NCI-H2227 (cell line): ENCODE measurements around the gene TOR2A.

Source experiments
- DNase-seq: peaks from one replicate; lab custom pipeline; 2025; ENCODE audit not compliant: unreplicated experiment; lab: John Stamatoyannopoulos, UW

The TOR2A gene

DNA sequence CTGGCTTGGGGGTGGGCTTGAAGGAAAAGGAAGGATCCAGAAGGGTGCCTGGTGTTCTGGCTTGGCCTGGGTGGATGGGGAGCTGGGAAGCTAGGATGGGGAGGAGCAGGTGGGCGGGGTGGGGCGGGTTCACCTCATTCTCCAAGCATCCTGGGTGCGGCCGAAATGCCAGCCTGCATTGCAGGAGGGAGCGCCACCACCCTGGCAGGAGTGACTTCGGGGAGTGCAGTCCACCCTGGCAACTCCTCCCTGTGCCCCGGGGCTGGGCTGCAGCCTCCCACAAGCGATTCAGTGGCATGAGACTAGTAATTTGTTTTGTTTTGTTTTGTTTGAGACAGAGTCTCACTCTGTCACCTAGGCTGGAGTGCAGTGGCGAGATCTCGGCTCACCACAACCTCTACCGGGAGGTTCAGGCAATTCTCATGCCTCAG is 13.7 kb downstream of the TOR2A start:
- peak; percentile 52 for DNase-seq

DNA sequence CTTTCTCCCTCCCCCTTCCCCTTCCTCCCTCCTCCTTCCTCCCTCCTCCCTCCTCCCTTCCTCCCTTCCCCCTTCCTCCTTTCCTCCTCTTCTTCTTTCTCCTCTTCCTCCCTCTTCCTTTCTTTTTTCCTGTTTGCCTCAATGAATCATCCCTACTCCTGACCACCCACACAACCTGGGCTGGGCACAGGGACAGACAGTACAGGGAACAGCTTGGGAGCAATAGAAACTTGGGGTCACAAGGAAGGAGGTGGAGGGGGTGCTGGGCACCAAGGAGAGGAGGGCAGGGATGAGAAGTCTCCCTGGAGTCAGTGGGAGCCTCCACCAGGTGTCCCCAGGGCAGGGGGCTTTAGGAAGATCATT is 14.2 kb downstream of the TOR2A start:
- DNase-seq, result no peak

DNA sequence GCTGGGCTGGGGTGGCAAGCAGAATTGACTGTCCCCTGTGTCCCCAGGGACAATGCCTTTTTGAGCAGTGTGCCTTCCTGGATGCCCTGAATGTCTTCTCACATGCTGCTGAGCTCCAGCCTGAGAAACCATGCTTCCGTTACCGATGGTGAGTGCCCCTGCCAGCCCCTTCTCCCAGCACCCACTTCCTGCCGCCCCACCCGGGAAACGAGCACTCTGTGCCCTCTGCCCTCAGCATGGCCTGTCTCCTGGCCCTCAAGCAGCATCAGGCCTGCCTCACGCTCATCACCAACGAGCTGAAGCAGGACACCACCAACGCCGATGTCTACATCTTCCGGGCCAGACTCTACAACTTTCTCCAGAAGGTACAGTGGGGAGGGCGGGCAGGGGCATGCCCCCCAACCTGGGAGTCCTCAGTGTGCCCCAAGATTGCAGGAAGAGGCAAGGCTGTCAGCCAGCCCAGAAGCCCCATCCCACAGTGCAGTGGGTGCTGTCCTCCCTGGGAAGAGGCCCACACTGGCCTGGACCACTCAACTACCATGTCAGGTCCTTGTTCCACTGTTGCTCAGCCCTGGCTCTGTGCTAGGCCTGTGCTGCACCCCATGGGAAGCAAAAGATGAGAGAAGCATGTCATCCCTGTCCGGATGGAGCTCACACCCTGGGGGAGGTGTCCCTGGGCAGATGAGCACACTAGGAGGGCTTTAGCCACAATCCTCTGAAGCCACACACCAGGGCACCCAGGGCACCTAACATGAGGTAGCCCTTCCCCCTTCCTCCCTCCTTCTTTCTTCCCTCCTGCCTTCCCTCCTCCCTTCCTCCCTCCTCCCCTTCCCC is 14.8 kb downstream of the TOR2A start:
- no peak for DNase-seq

DNA sequence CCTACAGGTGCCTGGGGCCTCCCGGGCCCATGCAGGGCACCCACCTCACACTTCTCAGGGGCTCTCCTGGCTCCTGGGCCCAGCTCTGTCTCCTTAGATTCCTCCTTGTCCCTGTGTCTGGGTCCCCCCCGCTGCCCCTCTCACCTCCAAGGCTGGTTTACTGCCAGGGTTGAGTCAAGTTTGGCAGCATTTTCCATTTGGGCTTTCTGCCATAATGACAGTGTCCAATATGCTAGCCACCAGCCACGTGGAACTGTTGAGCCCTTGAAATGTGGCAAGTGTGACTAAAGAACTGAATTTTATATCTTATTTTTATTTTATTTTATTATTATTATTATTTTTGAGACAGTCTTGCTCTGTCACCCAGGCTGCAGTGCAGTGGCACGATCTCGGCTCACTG is 17.3 kb downstream of the TOR2A start:
- DNase-seq, result no peak

DNA sequence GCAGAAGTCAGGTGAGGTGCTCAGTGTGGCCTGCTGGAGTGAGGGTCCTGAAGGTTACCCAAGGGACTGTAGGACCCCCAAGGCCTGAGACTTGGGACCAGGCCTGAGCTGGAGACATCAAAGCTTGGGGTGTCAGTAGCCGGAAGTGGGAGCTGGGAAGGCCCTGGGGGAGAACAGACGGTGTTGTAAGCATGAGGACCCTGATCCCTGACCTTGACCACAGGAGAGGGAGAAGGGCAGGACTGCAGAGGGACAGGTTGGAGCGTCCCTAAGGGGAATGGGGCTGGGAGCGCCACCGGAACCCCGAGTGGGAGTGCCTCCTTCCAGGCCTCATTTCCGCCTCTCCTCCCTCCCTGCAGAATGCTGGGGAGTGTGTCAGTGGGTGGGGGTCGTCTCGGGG is 18.7 kb downstream of the TOR2A start:
- no peak for DNase-seq

DNA sequence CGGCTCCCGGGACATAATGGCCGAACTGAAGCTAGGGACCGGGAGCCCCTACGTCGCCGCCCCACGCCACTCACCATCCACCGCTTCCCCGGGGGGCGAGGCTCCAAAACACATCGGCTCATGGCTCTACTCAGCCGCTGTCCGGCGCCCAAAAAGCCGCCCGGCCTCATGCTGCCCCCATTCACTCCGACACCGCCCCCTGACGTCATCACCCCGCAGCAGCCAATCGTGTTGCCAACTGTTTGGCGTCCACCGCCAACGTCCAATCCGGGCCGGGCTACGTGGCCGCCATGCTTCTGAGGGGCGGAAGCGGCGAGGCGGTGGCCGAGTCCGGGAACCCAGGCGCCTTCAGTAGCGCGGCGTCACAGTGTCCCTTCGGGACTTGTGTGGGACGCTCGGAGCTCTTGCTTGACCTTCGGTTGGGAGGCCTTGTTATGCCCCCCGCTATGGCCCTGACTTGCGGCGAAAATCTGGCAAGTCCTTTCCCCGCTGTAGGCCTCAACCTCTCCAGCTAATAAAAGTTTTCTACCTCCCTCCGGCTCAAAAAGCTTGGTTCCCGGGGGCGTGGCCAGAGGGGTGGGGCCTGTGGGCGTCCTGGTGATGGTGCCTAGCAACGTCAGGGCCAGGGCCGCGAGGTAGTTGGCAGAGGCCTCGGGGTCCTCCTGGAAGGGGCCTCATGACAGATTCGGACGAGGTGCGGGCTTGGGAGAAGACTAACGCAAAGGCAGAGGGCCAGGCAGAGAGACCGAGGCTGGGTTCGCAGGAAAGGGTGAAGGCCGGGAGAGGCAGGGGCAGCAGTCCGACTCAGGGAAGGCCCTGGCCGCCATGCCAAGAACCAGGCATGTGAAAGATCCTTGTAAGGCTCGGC is 19.4 kb downstream of the TOR2A start, which contains the start of the genes PTRH1 and TTC16:
PTRH1 (minus strand) TSS at position 194 of the 868 bp plus-strand sequence; CDS start at position 170, 24 bp downstream.
TTC16 (plus strand) TSS at position 610 of the 868 bp plus-strand sequence; CDS start at position 677, 67 bp downstream.
- DNase-seq, result peak; percentile 93

DNA sequence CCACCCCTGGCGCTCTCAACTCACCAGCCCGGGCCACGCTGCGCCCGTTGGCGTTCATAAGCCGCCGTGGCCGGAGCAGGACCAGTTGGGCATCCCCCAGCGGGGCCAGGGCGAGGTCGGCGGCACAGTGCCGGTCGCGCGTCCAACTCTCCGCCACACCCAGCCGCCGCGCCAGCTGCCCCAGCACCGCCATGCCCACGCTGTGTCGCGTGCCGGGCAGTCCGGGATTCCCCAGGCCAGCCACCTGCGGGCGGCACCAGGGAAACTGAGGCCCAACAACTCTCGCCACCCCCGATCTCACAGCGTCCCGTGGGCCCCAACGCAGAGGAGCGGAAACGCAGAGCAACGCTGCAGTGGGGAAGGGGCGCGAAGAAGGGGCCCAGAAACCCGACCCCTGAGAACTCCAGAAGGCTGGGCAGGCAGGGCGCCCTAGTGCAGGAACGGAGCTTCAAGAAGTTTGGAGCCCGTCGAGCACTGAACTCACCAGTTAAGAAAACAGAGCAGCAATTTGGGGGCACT is 20.1 kb downstream of the TOR2A start:
- no peak for DNase-seq

DNA sequence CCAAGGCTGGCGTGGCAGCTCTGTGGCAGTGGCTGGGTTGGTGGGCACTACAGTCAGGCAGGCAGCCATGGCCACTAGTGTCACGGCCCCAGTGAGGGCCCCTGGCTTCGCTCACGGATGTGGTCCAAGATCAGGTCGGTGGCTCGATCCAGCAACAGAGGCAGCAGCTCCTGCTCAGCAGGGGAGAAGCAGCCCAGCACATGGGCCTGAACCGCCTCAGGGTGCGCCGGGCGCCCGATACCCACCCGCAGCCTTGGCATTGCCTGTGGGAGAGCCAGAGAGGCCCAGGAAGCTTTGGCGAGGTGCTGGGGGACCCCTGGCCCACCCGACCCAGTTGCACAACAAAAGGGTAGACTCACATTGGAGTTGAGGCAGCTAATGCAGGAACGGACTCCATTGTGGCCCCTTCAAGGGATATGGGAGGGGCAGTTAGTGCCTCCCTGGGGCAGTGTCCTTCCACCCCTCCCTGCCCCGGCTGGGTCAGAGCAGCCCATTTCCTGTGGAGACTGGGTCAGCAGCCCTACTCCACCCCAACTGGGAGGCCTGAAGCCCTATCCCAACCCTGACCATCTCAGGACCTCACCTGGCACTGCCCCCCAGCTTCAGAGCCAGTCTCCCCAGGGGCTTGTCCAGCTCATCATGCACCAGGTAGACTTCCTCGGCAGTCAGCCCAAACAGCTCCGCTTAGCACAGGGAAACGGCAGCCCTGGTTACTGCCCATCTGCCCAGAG is 20.9 kb downstream of the TOR2A start:
- no peak for DNase-seq

DNA sequence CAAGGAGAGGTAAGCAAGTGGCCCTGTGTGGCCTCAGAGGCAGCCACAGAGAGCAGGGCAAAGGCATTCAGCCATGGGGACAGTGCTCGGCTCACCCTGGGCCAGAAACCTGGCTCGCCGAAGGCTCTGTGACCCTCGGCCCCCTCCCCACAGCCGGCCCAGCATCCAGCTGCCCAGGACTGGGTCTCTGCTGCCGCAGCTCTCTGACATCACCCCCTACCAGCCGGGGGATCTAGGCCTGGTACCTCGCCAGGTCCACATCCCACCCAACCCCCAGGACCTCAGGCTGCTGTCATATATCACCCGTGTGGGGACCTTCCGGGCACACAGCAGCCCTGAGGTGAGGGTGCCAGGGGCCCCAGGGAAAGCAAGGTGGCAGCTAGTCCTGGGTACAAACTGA is 22.2 kb downstream of the TOR2A start:
- DNase-seq, result no peak

DNA sequence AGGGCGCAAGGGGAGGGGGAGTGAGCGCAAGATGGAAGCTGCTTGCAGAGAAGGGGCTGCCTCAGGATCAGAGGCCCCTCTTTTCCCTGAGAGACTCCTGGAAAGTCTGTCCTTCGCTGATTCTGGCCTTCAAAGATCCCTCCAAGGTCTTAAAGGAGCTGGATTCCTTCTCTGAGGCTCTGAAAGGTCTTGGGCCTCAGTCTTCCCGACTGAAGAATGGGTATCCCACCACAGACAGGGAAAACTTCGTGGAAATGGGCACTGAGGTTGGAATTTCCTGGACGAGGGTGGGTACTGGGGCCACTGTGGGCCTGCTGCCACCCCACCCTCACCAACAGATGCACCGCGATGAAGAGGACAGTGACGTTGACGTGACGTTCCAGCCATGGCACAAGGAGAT is 22.7 kb downstream of the TOR2A start:
- DNase-seq, result no peak

DNA sequence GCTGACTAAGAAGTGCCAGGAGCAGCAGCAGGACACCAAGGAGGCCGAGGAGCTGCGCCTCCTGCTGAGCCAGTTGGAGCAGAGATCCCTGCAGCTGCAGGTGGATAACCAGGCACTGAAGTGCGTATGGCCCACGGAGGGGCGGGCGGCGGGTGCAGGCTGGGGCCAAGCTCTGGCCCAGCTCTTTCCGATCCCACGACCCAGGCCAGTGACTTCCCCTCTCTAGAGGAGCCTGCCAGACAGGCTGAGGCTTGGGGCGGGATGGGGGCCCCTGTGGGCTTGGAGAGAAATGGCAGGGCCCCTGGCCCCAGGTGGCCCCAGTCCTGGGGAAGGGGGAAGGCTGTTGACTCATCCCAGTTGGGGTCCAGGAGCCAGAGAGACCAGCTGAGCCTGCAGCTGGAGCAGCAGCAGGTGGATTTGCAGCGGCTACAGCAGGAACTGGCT is 23.2 kb downstream of the TOR2A start:
- DNase-seq, result no peak

DNA sequence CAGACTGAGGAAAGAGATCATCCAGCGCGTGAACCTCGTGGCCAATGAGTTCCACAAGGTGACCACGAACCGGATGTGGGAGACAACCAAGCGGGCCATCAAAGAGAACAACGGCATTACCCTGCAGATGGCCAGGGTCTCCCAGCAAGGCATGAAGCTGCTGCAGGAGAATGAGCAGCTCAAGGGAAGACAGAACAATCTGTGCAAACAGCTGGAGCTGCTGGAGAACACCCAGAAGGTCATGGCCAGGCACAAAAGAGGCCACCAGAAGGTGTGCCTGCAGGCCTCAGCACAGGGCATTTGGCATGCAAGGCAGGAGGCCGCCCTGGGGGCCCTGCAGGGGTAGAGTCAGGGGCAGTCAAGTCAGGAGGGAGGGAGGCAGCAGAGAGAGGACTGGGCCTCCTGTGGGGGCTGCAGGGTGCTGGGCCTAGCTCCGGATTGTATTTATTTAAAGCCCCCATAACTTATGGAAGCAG is 23.8 kb downstream of the TOR2A start:
- no peak for DNase-seq

DNA sequence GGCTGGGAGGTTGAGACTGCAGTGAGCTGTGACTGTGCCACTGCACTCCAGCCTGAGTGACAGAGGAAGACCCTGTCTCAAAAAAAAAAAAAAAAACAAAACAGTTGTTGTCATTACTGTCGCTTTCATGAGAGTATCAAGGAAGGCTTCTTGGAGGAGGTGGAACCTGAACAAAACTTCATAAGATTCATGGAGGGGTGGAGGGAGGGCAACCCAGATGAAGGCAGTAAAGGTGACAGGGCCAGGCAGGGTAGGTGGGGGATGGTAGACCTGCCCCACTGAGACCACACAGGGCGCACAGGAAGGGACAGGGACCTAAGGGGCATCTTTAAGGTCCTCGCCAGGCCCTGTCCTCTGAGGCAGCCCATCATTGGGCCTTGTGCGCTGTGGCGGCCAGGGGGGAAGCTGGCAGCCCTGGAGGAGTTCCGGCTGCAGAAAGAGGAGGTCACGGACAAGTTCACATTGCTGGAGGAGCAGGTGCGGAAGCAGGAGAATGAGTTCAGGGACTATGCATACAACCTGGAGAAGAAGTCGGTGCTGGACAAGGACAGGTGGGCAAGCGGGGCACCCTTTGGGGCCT is 24.8 kb downstream of the TOR2A start:
- no peak for DNase-seq

DNA sequence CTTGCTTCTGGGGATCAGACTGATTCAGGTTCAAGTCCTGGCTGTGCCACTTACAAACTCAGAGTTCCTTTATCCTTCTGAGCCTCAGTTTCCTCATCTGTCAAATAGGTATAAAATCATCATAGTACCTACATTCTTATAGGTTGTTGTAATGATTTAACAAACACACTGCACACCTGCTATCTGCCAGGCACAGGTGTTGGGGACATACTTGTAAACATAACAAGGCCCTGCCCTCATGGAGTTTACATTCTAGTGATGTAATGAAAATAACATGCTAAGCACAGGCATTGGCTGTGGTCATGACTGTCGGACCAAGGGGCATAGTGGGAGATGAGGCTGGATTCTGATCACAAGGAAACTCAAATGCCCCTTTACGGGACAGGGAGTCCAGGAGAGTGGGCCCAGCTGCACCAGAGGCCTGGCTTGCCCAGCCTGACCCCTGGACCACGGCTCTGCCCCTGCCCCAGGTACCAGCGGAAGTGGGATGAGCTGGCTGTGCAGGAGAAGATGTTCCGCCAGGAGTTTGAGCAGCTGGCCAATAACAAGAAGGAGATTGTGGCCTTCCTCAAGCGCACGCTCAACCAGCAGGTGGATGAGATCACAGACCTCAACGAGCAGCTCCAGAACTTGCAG is 26.0 kb downstream of the TOR2A start:
- no peak for DNase-seq

DNA sequence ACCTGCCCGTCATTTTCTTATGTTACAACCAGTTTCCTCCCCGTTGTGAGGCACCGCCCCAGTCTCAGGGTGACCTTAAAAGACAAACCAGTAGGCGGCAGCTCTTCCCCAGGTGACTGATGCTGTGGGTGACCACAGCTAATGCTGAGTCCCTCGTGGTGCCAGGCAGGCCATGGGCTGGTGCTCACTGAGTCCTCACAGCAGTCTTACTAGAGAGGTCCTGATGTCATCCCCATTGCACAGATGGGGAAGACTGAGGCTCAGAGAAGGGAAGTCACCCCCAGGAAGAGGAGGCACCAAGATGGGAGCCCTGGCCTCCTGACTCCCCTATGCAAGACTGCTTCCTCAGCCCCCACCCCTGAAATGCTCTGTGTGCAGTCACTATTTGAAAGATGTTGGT is 27.3 kb downstream of the TOR2A start:
- no peak for DNase-seq

DNA sequence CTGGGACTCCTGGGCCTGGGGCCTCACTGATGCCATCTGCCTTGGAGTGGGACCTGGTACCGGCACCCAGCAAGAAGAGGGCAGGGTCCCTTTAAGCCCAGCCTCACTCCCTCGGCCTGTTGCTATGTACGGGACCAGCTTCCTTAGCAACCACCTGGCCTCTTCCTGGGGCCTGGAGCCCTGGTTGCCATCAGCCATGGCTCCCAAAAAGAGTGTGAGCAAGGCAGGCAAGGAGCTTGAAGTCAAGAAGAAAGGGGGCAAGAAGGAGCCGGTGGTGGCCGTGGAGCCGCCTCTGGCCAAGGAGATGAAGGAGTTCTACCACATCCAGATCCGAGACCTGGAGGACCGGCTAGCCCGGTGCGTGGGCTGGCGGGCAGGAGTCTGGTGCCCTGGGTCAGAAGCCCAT is 28.3 kb downstream of the TOR2A start, which contains the start of gene CFAP157:
CFAP157 (plus strand) TSS at position 153 of the 406 bp plus-strand sequence; CDS start at position 197, 44 bp downstream.
- DNase-seq, result peak; percentile 16

DNA sequence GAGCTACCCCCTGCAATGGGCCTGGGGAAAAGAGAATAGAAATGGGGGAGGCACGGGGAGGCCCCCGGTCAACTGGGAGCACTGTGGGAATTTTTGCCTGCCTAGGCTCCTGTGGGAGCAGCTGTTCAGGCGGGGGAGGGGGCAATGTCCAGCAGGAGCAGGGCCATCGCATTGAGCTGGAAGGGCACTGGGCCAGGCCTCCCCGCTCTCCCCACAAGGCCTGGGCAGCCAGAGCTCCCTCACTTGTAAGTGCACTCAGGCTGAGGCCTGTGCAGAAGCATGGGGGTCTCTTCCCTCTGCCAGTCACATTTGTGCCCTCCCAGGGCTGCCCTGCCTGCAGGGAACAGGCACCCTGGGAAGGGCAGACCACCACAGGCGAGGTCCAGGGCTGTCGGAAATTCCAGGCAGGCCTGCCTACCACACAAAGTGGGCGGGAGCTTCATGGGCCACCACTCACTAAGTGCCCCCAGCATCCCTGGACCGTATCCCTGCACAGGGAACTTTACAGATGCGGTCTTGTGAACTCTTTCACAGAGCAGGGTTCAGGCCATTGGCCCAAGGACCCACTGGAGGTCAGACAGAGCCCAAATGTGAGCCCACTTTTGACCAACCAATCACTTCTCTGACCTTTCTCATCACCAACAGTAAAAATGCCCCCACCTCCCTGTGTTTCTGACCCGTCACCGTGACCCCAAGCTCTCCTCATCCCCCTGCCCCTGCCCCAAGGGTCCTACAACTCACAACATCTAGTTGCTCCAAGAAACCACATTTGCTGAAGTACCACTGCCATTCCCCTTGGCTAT is 29.3 kb downstream of the TOR2A start:
- no peak for DNase-seq

DNA sequence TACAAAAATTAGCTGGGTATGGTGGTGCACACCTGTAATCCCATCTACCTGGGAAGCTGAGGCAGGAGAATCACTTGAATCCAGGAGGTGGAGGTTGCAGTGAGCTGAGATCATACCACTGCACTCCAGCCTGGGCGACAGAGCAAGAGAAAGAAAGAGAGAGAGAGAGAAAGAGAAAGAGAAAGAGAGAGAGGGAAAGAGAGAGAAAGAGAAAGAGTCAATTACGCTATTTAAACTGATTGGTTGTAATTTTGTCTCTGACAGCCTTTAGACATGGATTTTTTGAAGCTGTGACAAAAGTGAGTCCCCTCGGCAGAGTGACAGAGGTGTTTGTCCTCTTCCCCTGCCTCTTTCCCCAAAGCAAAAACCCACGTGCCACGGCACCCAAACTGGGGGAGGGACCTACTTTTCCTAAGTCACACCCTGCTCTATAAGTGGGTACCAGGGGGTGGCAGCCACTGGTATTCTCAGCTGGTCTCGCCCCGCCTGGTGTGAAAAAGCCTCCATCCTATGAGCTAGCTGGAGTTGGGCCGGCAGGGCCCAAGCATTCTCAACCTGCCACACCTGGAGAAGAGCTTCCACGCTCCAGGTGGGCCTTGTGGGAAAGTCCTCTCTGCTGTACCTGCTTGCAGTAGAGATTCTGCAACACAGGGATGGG is 31.7 kb downstream of the TOR2A start:
- DNase-seq, result no peak
